Measurements from ENCODE around the gene SMIM5. TPM values are rescaled to one million over a fixed set of nuclear protein-coding genes. Genes with fewer than 3 reads are reported as not detected.

SMIM5 gene
- polyA plus RNA-seq, 2 of the 4 experiments (the other 2 are of a cell fraction), result 0.15 to 0.25 TPM

GRCh38 chr17:75616521-75617122 is 16.6 kb upstream of the SMIM5 start:
- no peak for DNase-seq (ENCODE audit: low read depth in 1 of 2, low spot score in 1 of 2)
- Histone ChIP-seq H3K4me3 (no peak overlapping the region), H3K4me2 (no peak overlapping the region), H3K27ac (no peak overlapping the region), H3K4me1 (peaks cover 27% of the 10 kb centered on the region), H3K9me3 (no peaks in the 10 kb centered on the region)
- WGBS (ENCODE audit: missing lambda C conversion rate), result 77% methylated on average over 15 of the region's 24 CpGs
- ATAC-seq, result no peak
- TF ChIP-seq NPAS2 (CRISPR knock-in tag; IDR thresholded peaks at IDR 0.05; ENCODE audit: borderline replicate concordance) (no peak), POLR2AphosphoS2 (conservative IDR thresholded peaks at IDR 0.05; ENCODE audit: low read length) (no peak), SMC3 (IDR thresholded peaks at IDR 0.05) (no peak), HOXB5 (CRISPR knock-in tag; IDR thresholded peaks at IDR 0.05) (no peak), ZNF302 (CRISPR knock-in tag; IDR thresholded peaks at IDR 0.05) (no peak), TP53 (CRISPR knock-in tag; IDR thresholded peaks at IDR 0.05) (no peak), ELK1 (IDR thresholded peaks at IDR 0.05; ENCODE audit: low read depth, low read length) (no peak), PHF8 (IDR thresholded peaks at IDR 0.05; ENCODE audit: borderline replicate concordance, low read depth) (no peak), HOXB13 (CRISPR knock-in tag; IDR thresholded peaks at IDR 0.05; ENCODE audit: low read depth) (no peak), JUNB (IDR thresholded peaks at IDR 0.05) (no peak), FOSL2 (IDR thresholded peaks at IDR 0.05) (no peak), FOSL2 (CRISPR knock-in tag; IDR thresholded peaks at IDR 0.05) (no peak), FOXS1 (CRISPR knock-in tag; IDR thresholded peaks at IDR 0.05) (no peak), EP300 (IDR thresholded peaks at IDR 0.05) (no peak), EHF (CRISPR knock-in tag; IDR thresholded peaks at IDR 0.05) (no peak), TFCP2L1 (CRISPR knock-in tag; IDR thresholded peaks at IDR 0.05) (no peak), EHMT2 (IDR thresholded peaks at IDR 0.05; ENCODE audit: low read depth) (no peak), CBX2 (IDR thresholded peaks at IDR 0.05; ENCODE audit: borderline replicate concordance, low read depth) (no peak), CEBPB (IDR thresholded peaks at IDR 0.05) (no peak), MAX (IDR thresholded peaks at IDR 0.05) (no peak)
- no peak for FAIRE-seq
- ChIA-PET CTCF (interaction anchor here (0.7 to 51.3 kb wide), 10 partner anchors 24 to 376 kb away, joined by 3 to 2254 read pairs (median 8); partner anchors contain the start of genes MIF4GD, MYO15B, RECQL5 and SAP30BP), POLR2A (no interaction called here)

GRCh38 chr17:75617218-75617617 is 16.0 kb upstream of the SMIM5 start:
- no peak for TF ChIP-seq CBX2 (IDR thresholded peaks at IDR 0.05; ENCODE audit: borderline replicate concordance, low read depth)
- TF ChIP-seq NFE2L2 (conservative IDR thresholded peaks at IDR 0.05; ENCODE audit: low read length), result no peak
- TF ChIP-seq TP53 (CRISPR knock-in tag; IDR thresholded peaks at IDR 0.05), result no peak
- Histone ChIP-seq H3K4me2 (no peak overlapping the region), H3K4me3 (no peak overlapping the region), H3K27ac (no peak overlapping the region), H3K4me1 (peaks cover 21% of the 10 kb centered on the region), H3K9me3 (no peaks in the 10 kb centered on the region)
- 95% methylated on average over 16 of the region's 16 CpGs for WGBS (ENCODE audit: missing lambda C conversion rate)
- CTCF ChIA-PET, result interaction anchor here (1.0 to 51.3 kb wide), 9 partner anchors 25 to 346 kb away, joined by 3 to 2254 read pairs (median 8); partner anchors contain the start of genes MIF4GD, MYO15B, RECQL5 and SAP30BP
- DNase-seq (ENCODE audit: low read depth in 1 of 2, low spot score in 1 of 2) (no peak), ATAC-seq (no peak), FAIRE-seq (no peak)
- POLR2A ChIA-PET, result no interaction called here

GRCh38 chr17:75617675-75618074 is 15.6 kb upstream of the SMIM5 start:
- H3K4me2 ChIP-seq, result no peak overlapping the region
- H3K9me3 ChIP-seq, result no peaks in the 10 kb centered on the region
- no peak overlapping the region for H3K27ac ChIP-seq
- CTCF ChIA-PET, result interaction anchor here (1.2 to 51.3 kb wide), 7 partner anchors 25 to 347 kb away, joined by 3 to 2254 read pairs (median 10); partner anchors contain the start of genes MIF4GD, MYO15B, RECQL5 and SAP30BP
- H3K4me1 ChIP-seq, result peaks cover 19% of the 10 kb centered on the region
- ATAC-seq, result no peak
- no peak for DNase-seq (ENCODE audit: low read depth in 1 of 2, low spot score in 1 of 2)
- FAIRE-seq, result no peak
- WGBS (ENCODE audit: missing lambda C conversion rate), result 92% methylated on average over 11 of the region's 11 CpGs
- H3K4me3 ChIP-seq, result no peak overlapping the region
- POLR2A ChIA-PET, result no interaction called here
- TF ChIP-seq JUNB (IDR thresholded peaks at IDR 0.05) (no peak), CHD4 (IDR thresholded peaks at IDR 0.05; ENCODE audit: borderline replicate concordance) (no peak), KDM1A (IDR thresholded peaks at IDR 0.05; ENCODE audit: low read depth) (no peak), HMGXB4 (CRISPR knock-in tag; IDR thresholded peaks at IDR 0.05; ENCODE audit: borderline replicate concordance) (no peak), FOSB (CRISPR knock-in tag; IDR thresholded peaks at IDR 0.05) (no peak), ELK1 (IDR thresholded peaks at IDR 0.05; ENCODE audit: low read depth, low read length) (no peak), POLR2AphosphoS2 (conservative IDR thresholded peaks at IDR 0.05; ENCODE audit: low read length) (no peak), HDAC2 (IDR thresholded peaks at IDR 0.05) (no peak), CBX8 (IDR thresholded peaks at IDR 0.05) (no peak), FOSL2 (IDR thresholded peaks at IDR 0.05) (no peak), FOSL2 (CRISPR knock-in tag; IDR thresholded peaks at IDR 0.05) (no peak), EP300 (IDR thresholded peaks at IDR 0.05) (no peak), MYC (IDR thresholded peaks at IDR 0.05; ENCODE audit: borderline replicate concordance, low read length) (no peak), HOXA7 (CRISPR knock-in tag; IDR thresholded peaks at IDR 0.05) (no peak), HES2 (IDR thresholded peaks at IDR 0.05) (no peak), NR3C1 (IDR thresholded peaks at IDR 0.05) (no peak), MAFK (IDR thresholded peaks at IDR 0.05; ENCODE audit: partially characterized antibody) (no peak)
